Sigmoid colon (tissue), 4 donors: Measurements from ENCODE around the gene FOXC1.

Source experiments
- CTCF ChIP-seq, 4 experiments: fragments of 450-650 bp in 3 of 4; fragments of 200-600 bp in 1 of 4; IDR thresholded peaks; one replicate each; pipeline ENCODE4 v1.5.1; 2016 to 2019; ENCODE audit warnings: antibody characterized with exemption in 4 of 4, mild to moderate bottlenecking in 3 of 4, moderate library complexity in 2 of 4
- EP300 ChIP-seq, 4 donors: sonication (generic); formaldehyde crosslinking; IDR thresholded peaks; one replicate each; pipeline ENCODE4 v1.6.1; 2017; ENCODE audit warnings: antibody characterized with exemption in 4 of 4
- POLR2A ChIP-seq, 2 donors: fragments of 450-650 bp; IDR thresholded peaks; one replicate each; pipeline ENCODE4 v1.6.1; 2016; ENCODE audit warnings: antibody characterized with exemption in 2 of 2, mild to moderate bottlenecking in 2 of 2, moderate library complexity in 2 of 2

- TF ChIP-seq CTCF (IDR thresholded peaks at IDR 0.05) (no peak), EP300 (IDR thresholded peaks at IDR 0.05) (no peak), POLR2A (IDR thresholded peaks at IDR 0.05) (no peak)
Measured at GRCh38 chr6:1624058-1624850, 14.5 kb downstream of the FOXC1 start.
